Uterus (tissue), 4 donors: ENCODE measurements around the gene ZNF674. TPM values are rescaled to one million over a fixed set of nuclear protein-coding genes. Genes with fewer than 3 reads are reported as not detected.

Experiments used
- DNase-seq, 2 donors: peaks; one replicate each; pipeline ENCODE4 v3.0.0-alpha.2; 2019 to 2020
- H3K27ac ChIP-seq, 2 donors: fragments of 200-600 bp; sonication (generic); 1 replicate in 1 of 2; 2 replicates in 1 of 2; pipeline ENCODE4 v1.5.1; 2016 to 2018
- H3K27me3 ChIP-seq, 2 donors: fragments of 200-600 bp; sonication (generic); one replicate each; pipeline ENCODE4 v1.5.1; 2018 to 2019; ENCODE audit warnings: control low read depth in 1 of 2
- H3K36me3 ChIP-seq, 2 donors: fragments of 200-600 bp; sonication (generic); one replicate each; pipeline ENCODE4 v1.5.1; 2019; ENCODE audit warnings: control low read depth in 1 of 2
- H3K4me1 ChIP-seq, 2 donors: fragments of 200-600 bp; sonication (generic); one replicate each; pipeline ENCODE4 v1.5.1; 2018 to 2019; ENCODE audit warnings: control low read depth in 1 of 2
- H3K4me3 ChIP-seq, 2 donors: fragments of 200-600 bp; sonication (generic); 1 replicate in 1 of 2; 2 replicates in 1 of 2; pipeline ENCODE4 v1.5.1; 2018 to 2019; ENCODE audit warnings: mild to moderate bottlenecking in 1 of 2
- H3K9me3 ChIP-seq, 2 donors: fragments of 200-600 bp; sonication (generic); one replicate each; pipeline ENCODE4 v1.5.1; 2019; ENCODE audit warnings: control low read depth in 1 of 2
- POLR2A ChIP-seq, 2 donors: fragments of 450-650 bp; IDR thresholded peaks; one replicate each; pipeline ENCODE4 v1.6.1; 2016; ENCODE audit warnings: antibody characterized with exemption in 2 of 2, mild to moderate bottlenecking in 1 of 2, moderate library complexity in 1 of 2
- intact Hi-C: fragments of 100-400 bp; cut with DNase I; formaldehyde crosslinking; loops from one replicate; pipeline ENCODE4 v1.15.1; 2023; ENCODE audit warnings: low total_unique reads
- total RNA-seq, 4 donors: library from RNA; depleted of rRNA in 3 of 4; stranded (reverse); fragments of >200 nt in 3 of 4; gene quantifications; one replicate each; pipeline versions ENCODE4 v1.1.0 to v1.2.4, GENCODE V29; 2014 to 2023
- TF ChIP-seq, protein P1 (sequence below), 4 experiments: fragments of 200-600 bp in 2 of 4; fragments of 450-650 bp in 2 of 4; sonication (generic) in 2 of 4; IDR thresholded peaks; one replicate each; pipeline ENCODE4 v1.5.1; 2016 to 2019; ENCODE audit warnings: antibody characterized with exemption in 4 of 4, mild to moderate bottlenecking in 2 of 4, moderate library complexity in 1 of 4
- donor health status: DM: yes; HTN: yes; CAD: no.

ZNF674 gene
- total RNA-seq, 4 donors from 2014 or later: 1.2 to 7.8 (median 5.3) TPM

DNA sequence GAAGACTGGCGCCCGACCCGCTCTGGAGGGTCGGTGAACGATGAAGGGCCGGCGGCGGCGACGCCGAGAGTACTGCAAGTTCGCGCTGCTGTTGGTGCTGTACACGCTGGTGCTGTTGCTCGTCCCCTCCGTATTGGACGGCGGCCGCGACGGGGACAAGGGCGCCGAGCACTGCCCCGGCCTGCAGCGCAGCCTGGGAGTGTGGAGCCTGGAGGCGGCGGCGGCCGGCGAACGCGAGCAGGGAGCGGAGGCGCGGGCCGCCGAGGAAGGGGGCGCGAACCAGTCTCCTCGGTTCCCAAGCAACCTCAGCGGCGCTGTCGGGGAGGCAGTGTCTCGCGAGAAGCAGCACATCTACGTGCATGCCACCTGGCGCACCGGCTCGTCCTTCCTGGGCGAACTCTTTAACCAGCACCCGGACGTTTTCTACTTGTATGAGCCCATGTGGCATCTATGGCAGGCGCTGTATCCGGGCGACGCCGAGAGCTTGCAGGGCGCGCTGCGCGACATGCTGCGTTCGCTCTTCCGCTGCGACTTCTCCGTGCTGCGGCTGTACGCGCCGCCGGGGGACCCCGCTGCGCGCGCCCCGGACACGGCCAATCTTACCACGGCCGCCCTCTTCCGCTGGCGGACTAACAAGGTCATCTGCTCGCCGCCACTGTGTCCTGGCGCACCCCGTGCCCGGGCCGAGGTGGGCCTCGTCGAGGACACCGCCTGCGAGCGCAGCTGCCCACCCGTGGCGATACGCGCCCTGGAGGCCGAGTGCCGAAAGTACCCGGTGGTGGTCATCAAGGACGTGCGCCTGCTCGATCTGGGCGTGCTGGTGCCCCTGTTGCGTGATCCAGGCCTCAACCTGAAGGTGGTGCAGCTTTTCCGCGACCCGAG lies 28.9 kb upstream of the ZNF674 start:
- Histone ChIP-seq H3K9me3 (no peaks in the 10 kb centered on the region), H3K4me1 (no peaks in the 10 kb centered on the region), H3K4me3 (peak overlapping the region; percentile 34 to 53), H3K27ac (peak overlapping the region; percentile 18 to 57), H3K36me3 (no peaks in the 10 kb centered on the region), H3K27me3 (no peaks in the 10 kb centered on the region)
- DNase-seq: peak; percentile 32 to 41
- TF ChIP-seq, protein P1, sequence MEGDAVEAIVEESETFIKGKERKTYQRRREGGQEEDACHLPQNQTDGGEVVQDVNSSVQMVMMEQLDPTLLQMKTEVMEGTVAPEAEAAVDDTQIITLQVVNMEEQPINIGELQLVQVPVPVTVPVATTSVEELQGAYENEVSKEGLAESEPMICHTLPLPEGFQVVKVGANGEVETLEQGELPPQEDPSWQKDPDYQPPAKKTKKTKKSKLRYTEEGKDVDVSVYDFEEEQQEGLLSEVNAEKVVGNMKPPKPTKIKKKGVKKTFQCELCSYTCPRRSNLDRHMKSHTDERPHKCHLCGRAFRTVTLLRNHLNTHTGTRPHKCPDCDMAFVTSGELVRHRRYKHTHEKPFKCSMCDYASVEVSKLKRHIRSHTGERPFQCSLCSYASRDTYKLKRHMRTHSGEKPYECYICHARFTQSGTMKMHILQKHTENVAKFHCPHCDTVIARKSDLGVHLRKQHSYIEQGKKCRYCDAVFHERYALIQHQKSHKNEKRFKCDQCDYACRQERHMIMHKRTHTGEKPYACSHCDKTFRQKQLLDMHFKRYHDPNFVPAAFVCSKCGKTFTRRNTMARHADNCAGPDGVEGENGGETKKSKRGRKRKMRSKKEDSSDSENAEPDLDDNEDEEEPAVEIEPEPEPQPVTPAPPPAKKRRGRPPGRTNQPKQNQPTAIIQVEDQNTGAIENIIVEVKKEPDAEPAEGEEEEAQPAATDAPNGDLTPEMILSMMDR (IDR thresholded peaks at IDR 0.05): no peak
- peak in 1 of 2 donors; percentile 3 for TF ChIP-seq POLR2A (IDR thresholded peaks at IDR 0.05)
- intact Hi-C loops: no loop called here

DNA sequence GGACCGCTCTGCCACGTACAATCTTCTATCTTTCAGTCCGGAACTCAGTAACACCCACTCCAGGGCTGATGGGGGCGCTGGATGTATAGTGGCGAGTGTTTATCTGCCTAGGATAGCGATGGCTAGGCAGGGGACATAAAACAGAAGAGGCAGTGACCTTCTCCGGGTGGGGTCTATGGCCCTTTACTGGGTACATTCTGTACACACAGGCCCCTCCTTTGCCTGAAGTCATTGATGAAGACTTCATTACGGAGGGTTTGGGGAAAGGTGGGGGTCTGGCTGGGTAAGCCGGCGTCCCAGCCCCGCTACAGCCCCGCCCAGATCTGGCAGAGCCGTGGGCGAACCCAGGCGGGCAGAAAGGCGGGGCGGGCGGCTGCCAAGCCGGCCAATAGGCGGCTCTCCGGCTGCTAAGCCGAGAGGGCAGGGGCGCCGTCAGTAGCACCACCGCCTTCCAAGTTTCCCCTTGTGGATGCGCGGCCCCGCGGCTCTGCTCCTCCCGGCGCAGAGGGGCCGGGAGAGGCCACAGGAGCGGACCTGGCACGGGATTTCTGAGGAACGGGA lies 28.2 kb upstream of the ZNF674 start, which contains the start of gene CHST7:
CHST7 (plus strand) TSS at position 435 of the 561 bp plus-strand sequence. CDS start 167 bp downstream, outside the sequence.
- peak within 1 kb of the TSS; percentile 18 to 57 for H3K27ac ChIP-seq
- intact Hi-C loops: no loop called here

DNA sequence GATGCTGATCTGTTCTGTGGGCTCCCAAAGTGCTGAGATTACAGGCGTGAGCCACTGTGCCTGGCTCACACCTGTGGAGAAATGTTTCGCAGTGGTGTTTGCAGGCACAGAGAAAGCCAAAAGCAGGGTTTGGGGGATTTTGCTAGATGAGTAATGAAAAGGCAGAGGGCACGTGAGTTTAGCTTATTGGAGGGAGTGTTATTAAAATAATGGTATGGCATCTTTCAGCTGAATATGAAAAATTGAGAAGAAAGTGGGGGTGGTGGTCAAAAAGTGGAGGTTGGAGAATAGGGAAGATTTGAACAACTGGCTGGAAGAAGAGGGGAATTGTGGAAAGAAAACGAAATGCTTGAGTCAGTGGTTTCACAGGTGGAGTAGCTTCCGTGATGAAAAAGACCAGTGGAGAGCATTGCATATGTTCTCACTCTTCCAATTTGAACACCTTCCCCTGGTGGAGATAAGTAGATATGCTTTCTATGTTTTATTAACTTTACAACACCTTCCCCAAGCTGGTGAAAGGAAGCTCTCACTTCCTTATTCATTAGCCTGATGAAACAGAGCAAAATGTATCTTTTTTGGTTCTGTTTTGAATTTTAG lies 27.2 kb upstream of the ZNF674 start:
- intact Hi-C loops: no loop called here
- Histone ChIP-seq H3K27me3 (no peaks in the 10 kb centered on the region), H3K4me1 (no peaks in the 10 kb centered on the region), H3K9me3 (no peaks in the 10 kb centered on the region), H3K27ac (no peak overlapping the region), H3K36me3 (no peaks in the 10 kb centered on the region), H3K4me3 (no peak overlapping the region)
- TF ChIP-seq, protein P1 (IDR thresholded peaks at IDR 0.05): no peak
- no peak for TF ChIP-seq POLR2A (IDR thresholded peaks at IDR 0.05)
- DNase-seq: no peak

More for the DNA sequence above, 28.2 kb upstream of the ZNF674 start, which contains the start of gene CHST7:
- peak; percentile 49 to 50 for DNase-seq
- Histone ChIP-seq H3K4me3 (peak within 1 kb of the TSS; percentile 34 to 53), H3K9me3 (no peaks in the 10 kb centered on the region), H3K27me3 (no peaks in the 10 kb centered on the region), H3K36me3 (no peaks in the 10 kb centered on the region), H3K4me1 (no peaks in the 10 kb centered on the region)
- peak; percentile 38 to 39 for TF ChIP-seq POLR2A (IDR thresholded peaks at IDR 0.05)
- TF ChIP-seq, protein P1 (IDR thresholded peaks at IDR 0.05): peak in 3 of 4 experiments; percentile 9 to 26 (median 15)

DNA sequence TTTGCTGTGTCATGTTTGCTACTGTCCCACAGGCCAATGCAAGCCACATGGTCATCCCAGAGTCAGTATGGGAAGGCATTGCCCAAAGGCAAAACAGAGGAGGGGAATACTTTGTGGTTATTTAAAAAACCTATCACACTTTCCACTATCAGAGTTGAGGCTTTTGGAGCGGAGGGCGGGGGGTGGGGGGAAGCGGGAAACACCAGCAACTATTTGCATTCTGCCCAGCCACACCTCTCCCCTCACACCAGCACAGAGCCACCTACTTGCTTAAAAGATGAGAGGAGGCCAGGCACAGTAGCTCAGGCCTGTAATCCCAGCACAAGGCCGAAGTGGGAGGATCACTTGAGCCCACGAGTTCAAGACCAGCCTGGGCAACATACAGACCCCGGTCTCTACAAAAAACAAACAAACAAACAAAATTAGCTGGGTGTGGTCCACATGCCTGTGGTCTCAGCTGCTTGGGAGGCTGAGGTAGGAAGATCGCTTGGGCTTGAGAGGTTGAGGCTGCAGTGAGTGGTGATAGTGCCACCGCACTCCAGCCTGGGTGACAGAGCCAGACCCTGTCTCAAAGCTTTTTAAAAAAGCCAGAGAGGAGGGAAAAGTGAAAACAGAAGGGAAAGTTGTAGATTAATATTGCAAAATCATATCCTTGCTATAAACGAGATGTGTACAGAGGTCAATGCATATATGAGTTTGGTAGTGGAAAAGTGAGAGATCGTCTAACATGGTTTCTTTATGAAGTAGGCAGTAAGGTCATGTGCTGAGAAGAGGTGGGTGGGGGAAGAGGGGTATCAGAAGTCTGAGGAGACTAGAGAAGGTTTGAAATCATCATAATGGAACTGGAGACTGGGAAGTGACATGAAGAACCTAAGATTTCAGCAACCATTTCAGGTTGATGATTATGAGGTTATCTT lies 26.5 kb upstream of the ZNF674 start:
- Histone ChIP-seq H3K4me1 (no peaks in the 10 kb centered on the region), H3K9me3 (no peaks in the 10 kb centered on the region), H3K4me3 (no peak overlapping the region), H3K36me3 (no peaks in the 10 kb centered on the region), H3K27me3 (no peaks in the 10 kb centered on the region), H3K27ac (no peak overlapping the region)
- DNase-seq: no peak
- intact Hi-C loops: no loop called here
- TF ChIP-seq POLR2A (IDR thresholded peaks at IDR 0.05): no peak

DNA sequence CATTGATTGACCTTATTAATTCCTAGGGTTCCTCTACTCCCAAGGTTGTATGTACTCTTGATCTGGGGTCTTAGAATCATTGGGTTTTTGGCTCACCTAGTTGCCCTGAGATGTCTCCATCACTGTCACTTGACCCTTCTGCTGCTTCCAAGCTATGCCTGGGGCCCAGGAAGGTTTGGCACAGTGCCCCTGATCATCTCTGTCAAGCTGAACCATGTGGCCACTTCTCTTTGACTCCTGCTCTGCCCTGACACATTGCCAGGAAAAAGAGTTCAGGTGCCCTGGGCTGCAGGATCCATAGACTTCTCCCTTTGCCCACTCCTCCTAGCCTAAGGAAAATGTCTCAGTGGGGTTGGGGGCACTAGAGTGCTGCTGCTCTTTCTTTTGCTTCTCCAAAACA lies 24.4 kb upstream of the ZNF674 start:
- DNase-seq: no peak
- Histone ChIP-seq H3K36me3 (no peaks in the 10 kb centered on the region), H3K4me3 (no peak overlapping the region), H3K27me3 (no peaks in the 10 kb centered on the region), H3K27ac (no peak overlapping the region), H3K9me3 (no peaks in the 10 kb centered on the region), H3K4me1 (no peaks in the 10 kb centered on the region)
- TF ChIP-seq POLR2A (IDR thresholded peaks at IDR 0.05): no peak
- TF ChIP-seq, protein P1 (IDR thresholded peaks at IDR 0.05): no peak
- intact Hi-C loops: no loop called here
